ENCODE results near the gene MSI2.

MSI2 gene

GRCh38 chr17:57271821-57272220 is 15.5 kb downstream of the MSI2 start:
- no peak for DNase-seq

DNA sequence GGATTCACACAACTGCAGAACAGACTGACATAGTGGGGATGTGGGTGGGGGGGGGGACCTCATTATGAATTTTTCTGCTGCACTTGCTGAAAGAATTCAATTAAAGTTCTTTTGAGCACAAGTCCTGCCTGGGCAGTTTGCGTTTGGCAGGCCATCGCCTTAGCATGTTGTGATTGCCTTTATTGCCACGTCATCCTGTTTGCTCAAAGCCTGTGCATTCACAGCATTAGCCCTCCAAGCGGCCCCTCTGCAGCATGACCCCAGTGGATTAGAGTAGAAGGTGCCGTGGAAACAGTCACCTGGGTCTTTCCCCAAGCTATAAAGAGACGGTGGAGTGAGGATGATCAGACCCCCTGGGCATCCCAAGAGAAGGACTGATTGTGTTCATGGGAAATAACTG is 17.2 kb downstream of the MSI2 start:
- no peak for DNase-seq

- DNase-seq: no peak
Measured at GRCh38 chr17:57274162-57274561, 17.8 kb downstream of the MSI2 start.

GRCh38 chr17:57275071-57275764 is 18.9 kb downstream of the MSI2 start:
- no peak for DNase-seq

DNA sequence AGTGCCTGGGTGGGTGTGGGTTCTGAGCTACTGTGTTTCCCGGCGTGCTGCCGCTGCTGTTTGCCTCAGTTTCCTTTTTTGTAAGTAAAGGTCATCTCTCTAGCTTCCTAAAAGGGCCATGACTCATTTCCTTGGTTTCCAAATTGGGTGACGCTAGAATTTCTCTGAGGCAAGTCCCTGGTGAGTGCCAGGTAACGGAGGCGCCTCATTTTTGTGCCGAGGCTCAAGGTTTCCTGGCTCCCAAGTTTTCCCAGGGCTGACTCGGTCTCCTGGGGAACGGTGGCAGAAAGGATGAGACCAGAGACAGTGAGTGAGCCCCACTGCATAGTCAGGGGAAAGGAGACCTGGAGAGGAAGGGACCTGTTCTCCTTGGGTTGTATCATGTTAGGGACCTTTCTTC is 20.3 kb downstream of the MSI2 start:
- no peak for DNase-seq

DNA sequence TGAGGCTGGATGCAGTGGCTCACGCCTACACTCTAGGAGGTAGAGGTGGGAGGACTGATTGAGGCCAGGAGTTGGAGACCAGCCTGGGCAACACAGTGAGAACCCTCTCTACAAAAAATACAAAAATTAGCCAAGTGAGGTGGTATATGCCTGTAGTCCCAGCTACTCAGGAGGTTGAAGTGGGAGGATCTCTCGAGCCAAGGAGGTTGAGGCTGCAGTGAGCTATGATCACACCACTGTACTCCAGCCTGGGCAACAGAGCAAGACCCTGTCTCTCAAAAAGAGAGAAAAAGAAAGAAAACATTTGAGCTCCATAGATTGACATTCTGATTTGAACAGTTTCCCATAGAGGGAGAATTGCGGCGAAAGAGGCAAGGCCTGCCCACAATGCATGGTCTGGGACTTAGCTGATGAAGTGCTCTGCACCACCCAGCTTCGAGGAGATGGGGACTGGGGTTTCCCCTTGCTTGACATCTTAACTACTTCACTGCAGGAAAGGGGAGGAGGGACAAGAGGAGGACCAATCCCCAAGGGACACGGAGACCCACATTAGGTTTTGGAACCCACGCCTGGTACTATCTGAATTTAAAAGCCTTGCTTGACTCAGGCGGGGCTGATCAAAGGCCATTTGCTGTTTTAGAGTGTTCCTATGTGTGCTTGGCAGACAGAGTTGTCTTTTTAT is 21.7 kb downstream of the MSI2 start:
- DNase-seq: no peak

GRCh38 chr17:57278740-57279387 is 22.5 kb downstream of the MSI2 start:
- DNase-seq: no peak

DNA sequence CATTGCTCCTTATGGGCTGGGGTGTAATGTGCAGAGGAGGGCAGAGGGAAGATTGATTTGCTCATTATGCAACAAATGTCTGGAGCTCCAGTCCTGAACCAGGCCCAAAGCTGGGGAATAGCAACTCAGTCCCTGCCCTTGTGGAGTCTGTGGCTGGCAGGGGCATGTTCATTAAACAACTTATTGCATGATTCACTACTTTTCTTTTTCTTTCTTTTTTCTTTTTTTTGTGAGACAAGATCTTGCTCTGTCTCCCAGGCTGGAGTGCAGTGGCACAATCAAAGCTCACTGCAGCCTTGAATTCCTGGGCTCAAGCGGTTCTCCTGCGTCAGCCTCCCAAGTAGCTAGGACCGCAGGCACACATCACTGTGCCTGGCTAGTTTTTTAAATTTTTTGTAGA is 23.1 kb downstream of the MSI2 start:
- DNase-seq: no peak

DNA sequence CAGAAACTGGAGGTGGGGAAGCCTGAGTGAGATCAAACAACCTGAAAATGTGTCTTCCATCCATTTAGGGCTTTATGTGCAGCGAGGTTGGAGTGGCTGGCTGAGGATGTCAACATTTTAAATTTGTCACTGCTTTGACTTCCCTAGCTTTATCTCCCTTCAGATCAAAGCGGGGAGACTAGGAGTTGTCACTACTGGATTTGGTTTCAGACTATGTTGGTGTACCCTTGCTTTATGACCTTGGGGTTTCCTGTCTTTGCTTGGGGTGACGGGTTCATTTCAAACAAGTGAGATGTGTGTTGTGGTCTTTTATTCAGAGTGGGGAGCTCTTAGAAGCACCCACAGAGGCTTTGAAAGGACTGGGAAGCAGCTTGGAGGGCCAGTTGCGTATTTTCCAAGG is 25.6 kb downstream of the MSI2 start:
- no peak for DNase-seq

DNA sequence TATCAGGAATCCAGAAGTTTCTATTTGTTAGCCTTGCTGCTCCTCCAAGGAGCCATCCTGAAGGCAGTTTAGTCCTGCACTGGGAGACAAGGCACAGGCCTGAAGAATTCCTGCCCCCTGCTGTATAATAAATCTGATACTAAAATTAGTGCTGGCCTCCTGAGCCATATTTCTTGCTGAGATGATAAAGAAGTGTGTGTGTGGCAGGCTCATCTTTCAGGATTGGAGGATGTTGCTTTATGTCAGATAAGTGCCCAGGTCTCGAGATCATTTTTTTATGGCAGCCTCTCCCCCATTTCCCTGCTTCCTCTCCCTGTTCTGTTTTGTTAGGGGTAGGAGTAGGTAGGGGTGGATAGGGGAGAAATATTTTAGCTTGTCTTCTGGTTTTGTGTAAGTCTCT is 26.0 kb downstream of the MSI2 start:
- DNase-seq: no peak

- no peak for DNase-seq
Measured at GRCh38 chr17:57283203-57283971, 27.1 kb downstream of the MSI2 start.

DNA sequence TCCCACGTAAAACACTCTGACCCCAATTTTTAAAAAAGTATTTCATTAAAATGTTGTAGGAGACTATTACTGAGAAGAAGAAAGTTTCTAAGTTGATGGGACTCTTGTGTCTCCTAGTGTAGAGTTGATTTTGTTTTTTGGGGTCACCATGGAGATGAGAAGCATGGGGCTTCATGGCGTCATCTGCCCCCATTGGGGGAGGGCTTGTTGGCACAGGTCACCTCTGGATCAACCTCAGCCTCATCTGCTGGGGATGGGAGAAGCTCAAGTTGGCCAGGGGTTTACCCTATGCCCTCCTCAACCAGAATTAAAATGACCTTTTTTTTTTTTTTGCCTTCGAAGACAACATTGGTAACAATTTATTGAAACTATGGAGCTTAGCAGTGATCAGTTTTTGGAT is 28.3 kb downstream of the MSI2 start:
- no peak for DNase-seq

DNA sequence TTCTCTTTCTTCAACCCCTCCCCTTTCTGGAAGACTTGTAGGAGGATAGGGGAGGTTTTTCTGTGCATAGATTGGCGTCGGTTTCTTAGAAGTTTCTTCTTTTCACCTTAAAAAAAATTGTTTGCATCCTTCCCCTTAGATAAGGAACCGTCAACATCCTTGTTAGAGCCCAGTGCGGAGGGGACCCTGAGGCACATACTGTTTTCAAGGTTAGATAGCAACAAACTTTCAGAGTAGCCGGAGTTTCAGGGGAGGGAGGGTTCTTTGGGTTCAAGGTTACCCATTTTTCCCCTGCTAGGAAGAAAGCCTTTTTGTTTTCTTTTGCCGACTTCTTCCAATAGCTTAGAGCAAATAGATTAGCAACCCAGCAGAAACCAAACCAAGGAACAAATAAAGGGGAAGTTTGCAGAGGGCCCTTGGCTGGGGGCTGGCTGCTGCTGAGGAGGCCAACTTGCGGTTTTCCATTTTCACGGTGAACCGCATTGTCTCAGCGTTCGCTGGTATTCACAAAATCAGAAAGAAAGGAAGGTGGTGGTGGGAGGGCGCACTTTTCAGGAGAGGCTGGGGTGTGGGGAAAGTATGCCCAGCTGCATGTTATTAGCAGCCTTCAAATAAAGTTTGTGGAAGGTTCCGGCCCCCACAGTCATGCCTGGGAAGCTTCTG is 28.8 kb downstream of the MSI2 start:
- DNase-seq: no peak

- no peak for DNase-seq
Measured at GRCh38 chr17:57285701-57286100, 29.4 kb downstream of the MSI2 start.

DNA sequence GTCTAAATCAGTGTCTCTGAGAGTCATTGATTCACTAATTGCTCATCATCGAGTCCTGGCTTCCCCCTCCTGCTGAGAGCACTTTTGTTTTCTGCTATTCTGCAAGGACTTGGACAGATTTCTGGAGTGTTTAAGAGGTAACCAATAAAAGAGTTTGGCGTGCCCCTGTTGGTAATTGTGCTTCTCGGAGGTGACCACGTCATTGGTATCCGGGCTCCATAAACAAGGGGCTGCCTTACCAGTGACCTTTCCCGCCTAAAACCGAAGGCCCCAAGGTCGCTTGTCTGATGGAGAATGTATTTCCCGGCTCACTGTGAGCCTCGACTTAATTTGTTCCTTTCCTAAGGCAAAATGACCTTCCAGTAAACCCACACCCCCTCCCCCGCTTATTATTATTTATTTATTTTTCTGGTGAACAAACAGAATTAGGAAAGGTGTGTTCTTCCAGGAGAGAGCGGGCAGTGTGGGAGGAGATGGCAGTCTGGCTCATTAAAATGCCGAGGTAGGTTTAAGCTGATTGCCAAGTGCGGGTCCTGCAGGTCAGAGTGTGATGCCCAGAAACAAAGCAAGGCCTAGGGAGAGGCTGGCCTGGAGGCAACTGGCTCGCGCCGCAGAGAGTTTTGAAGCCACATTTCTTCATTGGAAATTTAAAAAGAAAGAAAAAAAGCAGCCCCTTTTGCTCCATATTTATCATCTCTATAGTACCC is 30.2 kb downstream of the MSI2 start:
- no peak for DNase-seq

DNA sequence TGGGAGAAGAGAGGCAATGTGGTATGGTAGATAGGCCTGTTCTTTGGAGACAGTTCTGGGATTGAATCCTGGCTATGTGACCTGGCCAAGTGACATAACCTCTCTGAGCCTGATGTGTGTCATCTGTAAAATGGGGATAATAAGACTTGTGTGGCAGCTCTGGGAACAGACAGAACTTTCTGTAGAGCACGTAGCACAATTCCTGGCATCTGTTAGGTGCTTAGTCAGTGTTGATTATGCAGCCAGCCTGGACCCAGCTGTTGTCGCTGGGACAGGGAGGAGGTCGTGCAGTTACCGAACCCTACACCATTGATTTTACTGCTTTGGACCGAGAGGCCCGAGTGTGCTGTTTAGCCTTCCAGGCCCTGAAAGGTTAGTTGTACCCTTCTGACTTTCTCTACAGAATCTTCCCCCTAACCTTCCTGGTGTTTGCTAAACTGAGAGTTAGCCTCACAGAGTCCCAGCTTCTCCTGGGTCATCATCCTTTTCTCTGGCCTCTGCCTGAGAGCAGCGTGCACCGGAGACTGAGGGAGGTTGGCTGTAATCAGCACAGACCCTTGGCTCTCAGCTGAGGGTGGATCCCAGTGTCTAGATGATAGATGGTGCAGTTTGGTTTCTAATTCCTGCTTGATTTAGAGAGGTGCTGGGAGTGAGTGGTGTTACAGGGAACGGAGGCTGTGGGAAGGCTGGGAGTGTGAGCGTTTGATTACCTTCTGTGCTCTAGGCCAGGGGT is 31.9 kb downstream of the MSI2 start:
- DNase-seq: peak; percentile 17

DNA sequence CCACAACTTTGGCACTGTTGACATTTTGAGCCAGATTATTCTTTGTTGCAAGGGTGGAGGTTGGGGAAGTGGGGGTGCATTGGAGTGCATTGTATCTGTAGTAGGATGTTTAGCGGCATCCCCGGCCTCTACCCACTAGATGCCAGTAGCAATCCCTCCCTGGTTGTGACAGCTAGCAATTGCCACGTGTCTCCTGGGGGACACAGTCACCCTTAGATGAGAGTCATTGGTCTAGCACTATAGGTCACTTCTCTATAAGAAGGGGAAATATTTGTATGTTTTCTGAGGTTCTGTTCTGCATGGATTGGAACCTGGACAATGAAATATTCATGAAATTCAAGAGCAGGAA is 32.4 kb downstream of the MSI2 start:
- DNase-seq: no peak

GRCh38 chr17:57289130-57289529 is 32.8 kb downstream of the MSI2 start:
- no peak for DNase-seq

GRCh38 chr17:57289613-57290012 is 33.3 kb downstream of the MSI2 start:
- no peak for DNase-seq

- DNase-seq: no peak
Measured at GRCh38 chr17:57290981-57291380, 34.7 kb downstream of the MSI2 start.

DNA sequence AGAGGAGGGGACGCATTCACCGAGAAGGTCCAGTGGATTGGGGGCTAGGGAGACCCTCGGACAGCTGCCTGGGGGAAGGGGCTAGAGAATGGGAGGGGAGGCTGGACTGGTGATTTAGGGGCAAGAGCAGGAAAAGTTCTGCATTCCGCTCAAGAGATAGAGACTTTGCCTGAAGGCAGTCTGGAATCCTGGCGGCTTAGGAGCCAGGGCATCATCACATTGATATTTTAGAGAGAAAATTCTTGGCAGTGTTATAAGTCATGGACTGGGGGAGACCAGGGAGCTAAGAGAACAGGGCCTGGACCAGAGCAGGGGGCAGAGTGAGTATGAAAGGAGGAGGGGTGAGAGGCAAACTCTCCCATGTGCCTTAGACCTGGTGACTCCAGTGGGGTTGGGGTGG is 35.8 kb downstream of the MSI2 start:
- no peak for DNase-seq

DNA sequence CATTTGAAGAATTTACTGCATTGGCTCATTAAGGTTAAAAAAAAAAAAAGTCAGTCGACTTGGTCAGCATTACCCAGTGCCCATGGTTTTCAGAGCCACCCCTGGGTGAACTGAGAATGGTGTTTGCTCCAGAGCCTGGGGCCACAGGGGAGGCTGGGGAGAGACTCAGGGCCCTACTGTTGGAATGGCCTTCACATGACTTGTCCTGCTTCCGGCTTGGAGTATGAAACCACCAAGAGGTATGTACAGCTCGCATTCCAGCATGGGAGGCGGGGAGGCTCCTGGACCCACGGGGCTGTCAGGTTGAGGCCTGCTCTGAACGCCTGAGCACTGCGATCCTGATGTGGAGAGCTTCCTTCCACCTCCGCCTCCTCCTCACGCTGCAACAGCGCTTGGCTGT is 36.8 kb downstream of the MSI2 start:
- no peak for DNase-seq

Measured in NCI-H1694 treated with DMSO at 0.1 percent for 48 hours (cell line).